ENCODE results near the gene LMCD1.

DNA sequence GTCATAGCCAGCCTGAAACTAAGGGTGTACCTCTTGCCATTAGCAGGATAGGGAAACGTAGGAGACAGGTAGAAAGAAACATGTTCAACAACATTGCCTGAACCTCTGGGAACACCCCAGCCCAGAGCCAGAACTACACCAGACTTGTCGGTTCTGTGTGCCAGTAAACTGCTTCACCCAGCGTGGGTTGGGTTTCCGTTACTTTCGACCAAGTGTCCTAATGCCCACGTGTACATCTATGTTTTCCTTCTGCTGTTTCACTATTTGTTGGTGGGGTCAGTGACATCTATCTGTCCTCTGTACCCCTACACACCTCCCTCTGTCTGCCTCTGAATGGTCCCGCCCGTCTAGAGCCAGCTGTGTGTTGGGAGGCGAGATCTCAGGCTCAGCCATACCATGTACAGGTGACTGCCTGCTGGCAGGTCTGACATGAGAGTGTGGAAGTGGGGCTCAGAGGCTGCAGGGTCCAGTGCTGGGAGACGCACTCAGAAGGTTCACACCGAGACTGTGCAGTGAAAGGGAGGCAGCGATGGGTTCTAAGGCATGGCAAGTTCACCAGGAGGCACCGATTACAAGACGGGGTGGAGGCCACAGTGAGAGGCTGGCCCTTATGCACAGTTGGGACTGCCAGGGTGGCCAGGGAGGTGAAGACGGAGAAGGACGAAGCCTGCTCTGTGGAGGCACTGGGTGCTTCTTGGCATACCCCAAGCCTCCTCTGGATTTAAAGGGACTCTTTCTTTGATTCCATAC lies 106.6 kb downstream of the LMCD1 start:
- no peak for TF ChIP-seq POLR2A (IDR thresholded peaks at IDR 0.05)
- TF ChIP-seq, protein P1, sequence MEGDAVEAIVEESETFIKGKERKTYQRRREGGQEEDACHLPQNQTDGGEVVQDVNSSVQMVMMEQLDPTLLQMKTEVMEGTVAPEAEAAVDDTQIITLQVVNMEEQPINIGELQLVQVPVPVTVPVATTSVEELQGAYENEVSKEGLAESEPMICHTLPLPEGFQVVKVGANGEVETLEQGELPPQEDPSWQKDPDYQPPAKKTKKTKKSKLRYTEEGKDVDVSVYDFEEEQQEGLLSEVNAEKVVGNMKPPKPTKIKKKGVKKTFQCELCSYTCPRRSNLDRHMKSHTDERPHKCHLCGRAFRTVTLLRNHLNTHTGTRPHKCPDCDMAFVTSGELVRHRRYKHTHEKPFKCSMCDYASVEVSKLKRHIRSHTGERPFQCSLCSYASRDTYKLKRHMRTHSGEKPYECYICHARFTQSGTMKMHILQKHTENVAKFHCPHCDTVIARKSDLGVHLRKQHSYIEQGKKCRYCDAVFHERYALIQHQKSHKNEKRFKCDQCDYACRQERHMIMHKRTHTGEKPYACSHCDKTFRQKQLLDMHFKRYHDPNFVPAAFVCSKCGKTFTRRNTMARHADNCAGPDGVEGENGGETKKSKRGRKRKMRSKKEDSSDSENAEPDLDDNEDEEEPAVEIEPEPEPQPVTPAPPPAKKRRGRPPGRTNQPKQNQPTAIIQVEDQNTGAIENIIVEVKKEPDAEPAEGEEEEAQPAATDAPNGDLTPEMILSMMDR (IDR thresholded peaks at IDR 0.05) = no peak

Measured in body of pancreas (tissue), 4 donors.